ENCODE data around the gene TMEM19.
"Not testable (repeated sequence)": the region's sequence is repeated elsewhere in the genome, so short reads cannot be mapped to it uniquely, and the experiment has no call there.

The TMEM19 gene

GRCh38 chr12:71666259-71666658 is 19.6 kb upstream of the TMEM19 start:
- DNase-seq (ENCODE audit: low read depth) = no peak

- DNase-seq (ENCODE audit: low read depth) = no peak
Measured at GRCh38 chr12:71671311-71671710, 14.6 kb upstream of the TMEM19 start.

- DNase-seq (ENCODE audit: low read depth) = no peak
Measured at GRCh38 chr12:71671816-71672215, 14.1 kb upstream of the TMEM19 start.

- DNase-seq (ENCODE audit: low read depth) = no peak
Measured at GRCh38 chr12:71682466-71682865, 3.4 kb upstream of the TMEM19 start.

GRCh38 chr12:71683633-71684032 is 2.2 kb upstream of the TMEM19 start:
- no peak for DNase-seq (ENCODE audit: low read depth)

GRCh38 chr12:71684081-71684480 is 1.8 kb upstream of the TMEM19 start:
- no peak for DNase-seq (ENCODE audit: low read depth)

- DNase-seq (ENCODE audit: low read depth) = no peak
Measured at GRCh38 chr12:71685312-71685906, 473 bp upstream of the TMEM19 start.

GRCh38 chr12:71686658-71687025 is 760 bp downstream of the TMEM19 start:
- no peak for DNase-seq (ENCODE audit: low read depth)

- not testable (repeated sequence) for DNase-seq (ENCODE audit: low read depth)
Measured at GRCh38 chr12:71687172-71687571, 1.3 kb downstream of the TMEM19 start.

GRCh38 chr12:71688961-71689570 is 3.2 kb downstream of the TMEM19 start:
- DNase-seq (ENCODE audit: low read depth) = no peak

- no peak for DNase-seq (ENCODE audit: low read depth)
Measured at GRCh38 chr12:71691504-71692129, 5.7 kb downstream of the TMEM19 start.

- no peak for DNase-seq (ENCODE audit: low read depth)
Measured at GRCh38 chr12:71693126-71693525, 7.2 kb downstream of the TMEM19 start.

- DNase-seq (ENCODE audit: low read depth) = not testable (repeated sequence)
Measured at GRCh38 chr12:71693651-71694050, 7.8 kb downstream of the TMEM19 start.

GRCh38 chr12:71694099-71694820 is 8.4 kb downstream of the TMEM19 start:
- no peak for DNase-seq (ENCODE audit: low read depth)

- DNase-seq (ENCODE audit: low read depth) = no peak
Measured at GRCh38 chr12:71695782-71696181, 9.9 kb downstream of the TMEM19 start.

- not testable (repeated sequence) for DNase-seq (ENCODE audit: low read depth)
Measured at GRCh38 chr12:71702181-71702580, 16.3 kb downstream of the TMEM19 start.

- no peak for DNase-seq (ENCODE audit: low read depth)
Measured at GRCh38 chr12:71702590-71702989, 16.7 kb downstream of the TMEM19 start.

- no peak for DNase-seq (ENCODE audit: low read depth)
Measured at GRCh38 chr12:71703206-71703605, 17.3 kb downstream of the TMEM19 start.

- DNase-seq (ENCODE audit: low read depth) = no peak
Measured at GRCh38 chr12:71704920-71705319, 19.0 kb downstream of the TMEM19 start.

- no peak for DNase-seq (ENCODE audit: low read depth)
Measured at GRCh38 chr12:71708658-71709057, 22.8 kb downstream of the TMEM19 start.

- no peak for DNase-seq (ENCODE audit: low read depth)
Measured at GRCh38 chr12:71710276-71711125, 24.6 kb downstream of the TMEM19 start.

- DNase-seq (ENCODE audit: low read depth) = no peak
Measured at GRCh38 chr12:71718611-71719010, 32.7 kb downstream of the TMEM19 start.
